Stromal cell of bone marrow (primary cell): ENCODE results near the gene KLHL1.
"Not testable (repeated sequence)": the region's sequence is repeated elsewhere in the genome, so short reads cannot be mapped to it uniquely, and the experiment has no call there.

Source experiments
- DNase-seq: peaks from one replicate; pipeline ENCODE4 v3.0.0-alpha.2; 2012; ENCODE audit warnings: low read depth

Gene KLHL1, protein sequence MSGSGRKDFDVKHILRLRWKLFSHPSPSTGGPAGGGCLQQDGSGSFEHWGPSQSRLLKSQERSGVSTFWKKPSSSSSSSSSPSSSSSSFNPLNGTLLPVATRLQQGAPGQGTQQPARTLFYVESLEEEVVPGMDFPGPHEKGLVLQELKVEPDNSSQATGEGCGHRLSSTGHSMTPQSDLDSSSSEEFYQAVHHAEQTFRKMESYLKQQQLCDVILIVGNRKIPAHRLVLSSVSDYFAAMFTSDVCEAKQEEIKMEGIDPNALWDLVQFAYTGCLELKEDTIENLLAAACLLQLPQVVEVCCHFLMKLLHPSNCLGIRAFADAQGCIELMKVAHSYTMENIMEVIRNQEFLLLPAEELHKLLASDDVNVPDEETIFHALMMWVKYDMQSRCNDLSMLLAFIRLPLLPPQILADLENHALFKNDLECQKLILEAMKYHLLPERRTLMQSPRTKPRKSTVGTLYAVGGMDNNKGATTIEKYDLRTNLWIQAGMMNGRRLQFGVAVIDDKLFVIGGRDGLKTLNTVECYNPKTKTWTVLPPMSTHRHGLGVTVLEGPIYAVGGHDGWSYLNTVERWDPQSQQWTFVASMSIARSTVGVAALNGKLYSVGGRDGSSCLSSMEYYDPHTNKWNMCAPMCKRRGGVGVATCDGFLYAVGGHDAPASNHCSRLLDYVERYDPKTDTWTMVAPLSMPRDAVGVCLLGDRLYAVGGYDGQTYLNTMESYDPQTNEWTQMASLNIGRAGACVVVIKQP

GRCh38 chr13:70108356-70109105, at the start of gene KLHL1:
TSS of gene KLHL1 (minus strand) at chr13:70108452. CDS start at chr13:70107699, 753 bp downstream.
- DNase-seq: no peak

GRCh38 chr13:70142658-70143057, 34.4 kb upstream of the KLHL1 start:
- not testable (repeated sequence) for DNase-seq

DNA sequence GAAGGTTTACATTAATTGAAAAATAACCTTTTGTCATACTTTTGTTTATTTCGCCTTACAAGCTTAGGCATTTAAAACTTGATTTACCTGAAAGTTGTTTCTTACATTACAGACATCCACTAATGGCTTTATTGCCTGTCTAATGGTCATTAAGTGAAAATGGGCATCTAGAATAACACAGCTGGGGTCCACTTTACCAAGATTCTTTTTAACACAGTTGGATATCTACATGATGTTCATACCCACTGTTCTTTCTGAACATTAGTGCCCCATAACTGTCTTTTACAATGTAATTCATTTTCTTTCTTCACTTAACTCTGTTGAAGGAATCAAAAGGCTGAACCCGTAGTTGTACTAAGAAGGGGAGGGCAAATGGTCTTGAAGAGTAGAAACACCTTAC, 19.8 kb upstream of the KLHL1 start:
- no peak for DNase-seq

DNA sequence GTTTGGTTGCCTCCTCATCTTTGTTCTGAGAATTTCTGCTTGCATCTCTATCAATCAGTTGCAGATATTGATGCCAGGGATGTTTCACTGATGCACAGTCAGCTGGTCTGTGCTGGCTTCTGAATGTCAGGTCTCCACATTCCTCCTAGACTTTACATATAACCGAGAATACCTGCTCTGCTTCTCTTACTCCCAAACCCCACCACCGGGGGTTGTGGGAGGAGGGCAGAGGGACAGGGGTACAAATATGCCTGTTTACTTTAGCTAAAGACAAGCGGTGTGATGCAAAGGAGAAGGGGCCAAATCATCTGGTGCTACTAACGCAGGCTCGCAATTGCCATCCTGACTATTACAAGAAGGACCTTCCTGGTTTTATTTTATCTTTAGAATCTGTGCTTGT, 17.4 kb upstream of the KLHL1 start:
- DNase-seq: no peak

DNA sequence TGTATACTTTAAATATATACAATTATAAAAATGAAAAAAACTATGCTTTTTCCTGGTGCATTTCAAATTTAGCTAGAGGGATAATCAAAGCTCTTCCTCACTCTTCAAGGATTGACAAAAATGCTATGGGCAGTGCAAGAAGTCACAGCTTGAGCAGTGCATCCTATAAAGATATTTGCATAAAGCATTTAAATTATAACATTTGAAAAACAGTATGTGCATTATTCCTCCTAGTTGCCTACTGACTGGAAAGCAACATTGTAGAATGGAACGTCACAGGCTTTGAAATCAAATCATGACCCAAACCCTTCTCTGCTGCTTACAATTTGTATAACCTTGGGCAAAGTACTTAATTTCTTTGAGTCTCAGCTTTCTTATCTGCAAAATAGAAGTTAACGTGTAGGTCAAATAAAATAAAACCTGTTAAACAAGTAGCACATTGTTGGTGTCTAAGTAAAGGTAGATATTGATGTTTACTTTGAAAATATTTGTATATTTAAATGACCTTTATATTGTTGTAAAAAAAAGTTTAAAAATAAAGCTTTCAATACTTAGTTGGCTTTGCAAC, 9.2 kb upstream of the KLHL1 start:
- no peak for DNase-seq

GRCh38 chr13:70107498-70108281, 562 bp downstream of the KLHL1 start, which contains the start of gene ATXN8OS:
TSS of gene ATXN8OS (plus strand) at chr13:70107826.
- DNase-seq: no peak

DNA sequence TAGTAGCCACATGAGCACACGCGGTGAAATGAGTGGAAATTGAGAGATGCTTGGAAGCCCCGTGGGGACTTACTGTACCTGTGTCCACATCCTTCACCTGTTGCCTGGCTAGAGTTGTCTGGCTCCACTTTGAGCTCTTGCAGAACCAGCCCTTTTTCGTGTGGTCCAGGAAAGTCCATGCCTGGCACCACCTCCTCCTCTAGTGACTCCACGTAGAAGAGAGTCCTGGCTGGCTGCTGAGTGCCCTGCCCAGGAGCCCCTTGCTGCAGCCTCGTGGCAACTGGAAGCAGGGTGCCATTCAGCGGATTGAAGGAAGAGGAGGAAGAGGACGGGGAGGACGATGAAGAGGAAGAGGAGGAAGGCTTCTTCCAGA, 1.1 kb downstream of the KLHL1 start:
- DNase-seq: no peak

- DNase-seq: no peak
These were observed 3.8 kb downstream of the KLHL1 start for GRCh38 chr13:70104481-70104880.

DNA sequence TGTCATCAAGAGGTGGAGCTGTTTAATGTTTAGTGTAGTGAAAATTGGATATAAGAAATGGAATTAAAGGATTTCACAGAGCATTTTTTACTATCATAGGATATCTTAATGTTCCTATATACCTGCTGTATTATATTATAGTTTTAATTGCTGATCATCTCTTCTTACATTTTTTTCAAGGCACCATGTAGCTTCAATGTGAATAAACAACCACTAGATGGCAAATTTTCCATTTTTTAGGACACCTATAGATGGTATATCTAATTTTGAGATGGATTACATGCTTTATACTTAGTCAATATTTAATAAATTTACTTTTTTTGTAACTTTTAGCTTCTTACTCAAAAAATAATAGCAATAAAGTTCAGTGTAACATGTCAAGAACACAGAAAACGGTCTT, 9.6 kb downstream of the KLHL1 start:
- no peak for DNase-seq

GRCh38 chr13:70090036-70090723, 18.1 kb downstream of the KLHL1 start:
- no peak for DNase-seq

DNA sequence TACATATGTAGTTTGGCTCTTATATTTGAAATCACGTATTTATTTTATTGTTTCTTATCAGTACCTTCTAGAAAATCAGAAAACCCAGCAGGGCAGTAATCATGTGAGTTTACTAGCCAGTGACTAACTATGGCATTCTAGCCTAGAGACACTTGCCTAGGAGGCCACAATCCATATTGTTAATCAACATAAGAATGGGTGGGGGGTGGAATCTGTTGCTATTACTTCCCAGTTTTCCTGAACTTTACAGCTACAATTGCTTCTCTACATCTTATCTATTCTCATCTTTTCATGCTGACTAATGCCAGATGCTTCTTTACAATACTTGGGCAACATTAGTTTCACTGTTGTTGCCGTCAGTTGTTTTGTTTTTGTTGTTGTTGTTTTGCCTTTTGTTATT, 19.3 kb downstream of the KLHL1 start:
- no peak for DNase-seq

- DNase-seq: no peak
These were observed 21.0 kb downstream of the KLHL1 start for GRCh38 chr13:70087247-70087646.

- DNase-seq: no peak
These were observed 28.2 kb downstream of the KLHL1 start for GRCh38 chr13:70080012-70080411.

- DNase-seq: no peak
These were observed 53.7 kb downstream of the KLHL1 start for GRCh38 chr13:70054572-70054971.

GRCh38 chr13:70051531-70051930, 56.7 kb downstream of the KLHL1 start:
- no peak for DNase-seq

- no peak for DNase-seq
These were observed 64.6 kb downstream of the KLHL1 start for GRCh38 chr13:70043685-70044084.

- DNase-seq: no peak
These were observed 66.1 kb downstream of the KLHL1 start for GRCh38 chr13:70042193-70042592.

DNA sequence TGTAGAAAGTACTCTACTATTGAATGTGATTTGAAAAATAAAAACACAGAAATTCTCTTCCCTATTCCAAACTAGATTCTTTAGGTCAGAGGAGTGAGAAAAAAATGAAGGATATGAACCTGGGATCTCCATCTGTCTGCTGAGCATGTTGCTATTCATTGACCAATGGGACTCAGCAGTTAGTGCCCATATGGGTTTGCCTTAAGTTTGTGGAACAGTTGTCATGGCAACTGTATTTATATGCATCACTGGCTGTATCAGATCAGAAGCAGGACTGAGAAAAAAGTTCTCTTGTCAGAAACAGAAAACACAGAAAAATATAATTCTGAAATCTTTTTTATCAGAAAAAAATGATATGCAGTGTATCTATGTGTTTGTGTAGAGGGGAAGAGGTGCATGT, 74.0 kb downstream of the KLHL1 start:
- no peak for DNase-seq

DNA sequence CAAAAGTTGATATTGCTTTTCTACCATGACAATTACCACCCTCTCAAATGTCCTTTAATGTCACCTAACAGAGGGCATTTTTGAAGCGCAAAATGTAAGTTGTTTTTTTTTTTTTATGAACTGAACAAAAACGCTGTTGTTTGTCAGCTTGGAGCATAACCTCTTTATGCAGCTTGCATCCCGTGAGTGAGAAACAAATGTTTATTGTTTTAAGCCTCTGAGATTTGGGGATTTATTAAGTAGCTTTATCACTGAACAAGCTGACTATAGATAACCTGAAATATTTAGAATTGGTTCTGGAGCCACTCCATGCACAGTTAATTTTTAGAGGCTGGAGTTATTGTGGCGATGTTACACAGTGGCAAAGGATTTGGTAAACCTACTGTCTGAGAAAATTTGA, 80.7 kb downstream of the KLHL1 start:
- no peak for DNase-seq

DNA sequence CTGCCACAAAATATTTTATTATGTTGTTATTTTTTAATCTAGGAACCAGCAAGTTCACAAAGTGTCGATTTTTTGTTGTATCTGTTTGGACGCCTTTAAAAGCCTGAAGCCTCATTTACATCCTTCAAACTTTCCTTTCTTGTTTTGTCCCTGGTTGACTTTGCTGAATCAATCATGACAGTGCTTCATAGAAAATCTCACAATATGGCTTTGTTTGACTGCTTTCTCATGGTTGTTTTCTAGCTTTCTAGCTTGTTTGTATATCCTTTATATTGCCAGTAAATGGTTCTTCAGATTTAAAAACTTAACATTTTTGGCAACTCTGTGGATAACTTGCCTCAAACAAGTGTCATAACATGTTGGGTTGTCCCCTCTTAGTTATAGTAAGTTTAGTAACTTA, 84.7 kb downstream of the KLHL1 start:
- no peak for DNase-seq

DNA sequence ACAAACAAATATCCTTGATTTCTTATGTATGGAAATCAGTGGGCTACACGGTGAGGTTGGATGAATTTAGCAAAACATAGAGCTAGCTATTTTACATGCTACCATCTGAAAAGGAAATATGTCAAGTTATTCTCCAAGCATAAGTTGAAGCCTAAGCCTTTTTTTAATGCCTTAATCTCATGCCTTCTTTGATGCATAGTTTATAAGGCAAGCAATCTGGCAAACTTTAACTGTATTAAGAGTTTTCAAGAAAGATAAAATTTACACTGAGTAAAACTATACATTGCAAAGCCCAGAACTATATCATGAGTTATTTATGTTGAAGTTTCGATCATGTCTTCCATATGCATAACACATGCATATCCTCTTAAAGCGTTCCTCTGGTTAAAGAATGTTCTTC, 85.6 kb downstream of the KLHL1 start:
- DNase-seq: no peak
